ENCODE data around the gene SAFB.
A peak's percentile ranks its signal among the peaks of the same experiment; 100 is the strongest.

DNA sequence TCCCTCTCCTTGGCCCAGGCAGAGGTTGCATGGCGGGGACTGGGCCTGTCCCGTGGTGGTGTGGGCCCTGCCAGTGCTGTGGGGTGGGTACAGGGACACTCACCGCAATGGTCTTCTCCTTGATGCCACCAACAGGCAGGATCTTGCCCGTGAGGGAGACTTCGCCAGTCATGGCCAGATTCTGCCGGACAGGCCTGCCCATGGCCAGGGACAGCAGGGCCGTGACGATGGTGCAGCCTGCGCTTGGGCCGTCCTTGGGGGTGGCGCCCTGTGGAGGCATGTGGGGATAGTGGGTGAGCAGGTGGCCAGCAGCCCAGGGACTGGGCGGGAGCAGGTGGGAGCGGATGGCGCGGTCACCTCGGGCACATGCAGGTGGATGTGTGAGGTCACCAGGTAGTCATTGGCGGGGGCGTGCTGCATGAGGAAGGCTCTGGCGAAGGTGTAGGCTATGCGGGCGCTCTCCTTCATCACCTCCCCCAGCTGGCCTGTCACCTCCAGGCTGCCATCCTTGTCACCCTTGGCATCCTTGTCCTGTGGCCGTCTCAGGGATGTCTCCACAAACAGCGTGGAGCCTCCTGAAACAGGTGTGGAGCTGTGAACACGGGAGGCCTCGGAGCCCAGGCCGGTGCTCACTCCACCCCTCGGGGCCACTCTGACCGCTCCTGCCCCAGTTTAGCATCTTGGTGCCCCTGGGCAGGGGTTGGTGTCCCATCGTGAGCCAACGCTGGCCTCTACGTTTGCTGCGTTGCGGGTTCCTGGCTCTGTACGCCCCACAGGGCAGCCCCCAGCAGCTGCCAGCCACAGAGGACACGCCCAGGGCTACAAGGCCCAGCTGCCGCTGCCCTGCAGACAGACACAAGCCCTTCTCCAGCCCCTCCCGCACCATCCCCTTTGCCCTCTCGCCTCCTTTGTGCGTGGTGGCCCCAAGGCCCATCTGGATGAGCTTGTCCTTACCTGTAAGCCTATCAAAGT, 70.6 kb downstream of the SAFB start:
- TF ChIP-seq, protein P1, sequence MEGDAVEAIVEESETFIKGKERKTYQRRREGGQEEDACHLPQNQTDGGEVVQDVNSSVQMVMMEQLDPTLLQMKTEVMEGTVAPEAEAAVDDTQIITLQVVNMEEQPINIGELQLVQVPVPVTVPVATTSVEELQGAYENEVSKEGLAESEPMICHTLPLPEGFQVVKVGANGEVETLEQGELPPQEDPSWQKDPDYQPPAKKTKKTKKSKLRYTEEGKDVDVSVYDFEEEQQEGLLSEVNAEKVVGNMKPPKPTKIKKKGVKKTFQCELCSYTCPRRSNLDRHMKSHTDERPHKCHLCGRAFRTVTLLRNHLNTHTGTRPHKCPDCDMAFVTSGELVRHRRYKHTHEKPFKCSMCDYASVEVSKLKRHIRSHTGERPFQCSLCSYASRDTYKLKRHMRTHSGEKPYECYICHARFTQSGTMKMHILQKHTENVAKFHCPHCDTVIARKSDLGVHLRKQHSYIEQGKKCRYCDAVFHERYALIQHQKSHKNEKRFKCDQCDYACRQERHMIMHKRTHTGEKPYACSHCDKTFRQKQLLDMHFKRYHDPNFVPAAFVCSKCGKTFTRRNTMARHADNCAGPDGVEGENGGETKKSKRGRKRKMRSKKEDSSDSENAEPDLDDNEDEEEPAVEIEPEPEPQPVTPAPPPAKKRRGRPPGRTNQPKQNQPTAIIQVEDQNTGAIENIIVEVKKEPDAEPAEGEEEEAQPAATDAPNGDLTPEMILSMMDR (conservative IDR thresholded peaks at IDR 0.05): no peak
- TF ChIP-seq ZFX (IDR thresholded peaks at IDR 0.05): peak; percentile 24; the same call in 1 of the 2 replicates
